ENCODE measurements around the gene ABHD5.

The ABHD5 gene

DNA sequence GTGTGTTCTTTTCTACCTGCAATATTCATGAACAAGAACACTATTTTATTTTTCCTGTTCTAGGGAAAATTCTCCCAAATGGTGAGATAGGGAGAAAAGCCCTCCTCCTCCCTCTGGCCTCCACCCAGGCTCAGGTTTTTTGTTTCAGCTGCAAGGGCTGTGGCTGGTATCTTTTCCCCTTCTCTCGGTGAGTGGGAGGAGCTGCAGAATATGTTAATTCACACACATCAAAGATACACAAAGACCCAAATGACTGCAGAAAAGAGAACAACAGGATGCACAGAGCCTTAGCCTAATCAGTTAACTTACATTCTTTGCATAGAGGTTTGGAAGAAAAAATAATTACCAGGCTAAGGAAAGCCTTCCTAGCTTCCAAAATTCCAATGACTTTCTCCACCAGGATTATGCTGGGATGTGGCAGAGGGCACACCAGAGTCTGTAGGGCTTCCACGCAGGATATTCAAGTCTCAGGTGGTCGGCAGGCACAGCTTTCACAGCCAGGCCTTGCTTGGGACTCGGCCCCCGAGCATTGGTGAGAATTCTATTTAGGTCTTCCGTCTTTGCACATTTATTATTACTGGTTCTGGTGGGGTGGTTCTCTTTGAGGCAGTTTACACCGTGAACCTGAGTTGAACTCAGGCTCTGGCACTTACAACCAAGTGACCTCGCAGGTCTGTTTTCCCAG lies 64.9 kb downstream of the ABHD5 start:
- DNase-seq (ENCODE audit: low read depth) = no peak

DNA sequence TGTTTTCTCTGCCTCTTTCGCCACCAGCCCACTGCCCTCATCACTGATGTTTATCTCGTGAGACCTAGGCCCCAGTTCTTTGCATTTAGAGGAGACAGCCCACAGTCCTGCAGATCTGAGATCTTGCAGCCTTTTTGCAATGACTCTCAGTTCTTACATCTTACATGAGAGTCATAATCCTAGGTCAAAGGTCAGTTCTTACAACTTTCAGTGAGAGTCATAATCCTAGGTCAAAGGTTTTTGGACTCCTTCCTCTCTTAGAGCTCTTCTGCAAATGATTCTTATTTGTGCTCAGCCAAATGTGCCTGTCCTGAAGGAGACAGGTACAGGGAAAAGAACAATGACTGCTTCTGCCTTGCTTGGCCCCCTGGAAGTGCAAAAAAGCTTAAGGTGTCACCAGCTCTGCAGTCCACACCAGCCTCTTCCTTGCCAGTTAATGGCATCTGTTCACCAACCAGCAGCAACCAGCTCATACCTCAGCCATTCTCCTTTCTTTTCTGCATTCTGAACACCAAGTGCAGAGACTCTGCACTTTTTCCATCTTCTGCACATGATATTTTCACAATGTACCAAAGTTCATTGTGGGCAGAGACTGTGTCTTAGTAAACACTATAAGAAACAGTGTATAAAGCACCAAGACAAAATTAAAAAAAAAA lies 67.1 kb downstream of the ABHD5 start:
- no peak for DNase-seq (ENCODE audit: low read depth)

DNA sequence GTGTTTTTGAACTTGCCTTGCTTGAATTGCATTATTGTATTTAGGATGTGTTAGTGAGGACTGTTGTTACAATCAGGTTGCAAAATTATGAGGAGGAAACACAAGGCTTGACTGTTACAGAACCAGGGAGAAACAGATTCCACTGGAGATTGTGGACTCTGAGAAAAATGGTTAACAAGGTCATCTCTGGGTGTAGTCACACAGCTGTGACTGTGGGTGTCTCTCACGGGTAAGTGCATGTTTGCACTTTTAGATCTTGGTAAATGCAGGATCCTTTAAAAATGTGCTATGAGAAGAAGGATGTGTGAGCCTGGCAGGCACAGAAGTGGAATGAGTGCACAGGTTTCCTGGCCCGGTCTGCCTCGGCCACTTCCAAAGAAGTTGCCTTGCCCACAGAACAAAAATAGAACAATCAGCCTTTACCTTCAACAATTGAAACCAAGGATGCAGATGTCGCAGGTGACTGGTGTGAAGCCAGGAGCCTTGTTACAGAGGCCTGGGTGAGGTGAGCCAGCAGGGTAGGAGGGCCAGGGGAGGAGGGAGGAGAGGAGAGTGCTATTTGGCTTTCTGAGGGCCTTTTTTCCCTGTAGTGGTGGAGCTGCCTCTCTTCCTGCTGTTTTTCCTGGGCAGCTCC lies 68.0 kb downstream of the ABHD5 start:
- DNase-seq (ENCODE audit: low read depth) = no peak

DNA sequence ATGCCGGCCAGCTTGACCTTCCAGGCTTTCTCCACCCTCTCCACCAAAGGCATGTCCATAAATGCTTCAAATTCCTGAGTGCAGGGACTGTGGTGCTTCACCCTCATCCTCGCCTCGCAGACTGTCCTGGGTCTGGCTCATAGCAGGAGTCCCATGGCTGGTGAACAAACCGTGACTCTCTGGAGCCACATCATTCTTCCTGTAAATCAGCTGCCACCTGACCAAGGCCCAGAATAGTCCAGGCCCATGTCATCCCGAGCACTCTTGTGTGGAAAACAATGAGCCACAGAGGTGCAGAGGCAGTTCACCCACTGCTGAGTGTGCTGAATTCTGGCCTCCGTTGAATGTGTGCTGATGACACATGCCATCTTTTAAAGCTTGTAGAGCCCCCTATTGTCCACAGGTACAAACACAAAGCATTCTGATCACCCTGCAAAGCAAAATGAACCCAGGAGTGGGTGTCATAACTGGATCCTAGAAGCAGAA lies 68.6 kb downstream of the ABHD5 start:
- peak; percentile 64 for DNase-seq (ENCODE audit: low read depth)

DNA sequence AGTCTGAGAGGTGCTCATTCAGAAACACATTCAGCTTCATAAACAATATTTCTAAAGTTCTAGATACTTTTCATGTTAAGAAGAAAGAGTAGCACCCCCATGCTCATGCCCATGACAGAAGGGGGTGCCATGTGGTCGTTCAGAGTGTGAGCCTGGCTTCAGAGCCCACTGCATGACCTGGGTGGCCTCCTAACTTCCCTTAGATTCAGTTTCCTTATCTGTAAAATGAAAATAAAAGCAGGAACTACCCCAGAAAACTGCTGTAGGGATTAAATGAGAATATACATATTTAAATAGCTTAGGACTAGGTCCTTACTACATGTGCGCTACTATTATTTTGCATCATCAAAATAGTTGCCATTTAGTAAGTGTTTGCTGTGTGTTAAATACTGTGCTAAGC lies 69.2 kb downstream of the ABHD5 start:
- no peak for DNase-seq (ENCODE audit: low read depth)

DNA sequence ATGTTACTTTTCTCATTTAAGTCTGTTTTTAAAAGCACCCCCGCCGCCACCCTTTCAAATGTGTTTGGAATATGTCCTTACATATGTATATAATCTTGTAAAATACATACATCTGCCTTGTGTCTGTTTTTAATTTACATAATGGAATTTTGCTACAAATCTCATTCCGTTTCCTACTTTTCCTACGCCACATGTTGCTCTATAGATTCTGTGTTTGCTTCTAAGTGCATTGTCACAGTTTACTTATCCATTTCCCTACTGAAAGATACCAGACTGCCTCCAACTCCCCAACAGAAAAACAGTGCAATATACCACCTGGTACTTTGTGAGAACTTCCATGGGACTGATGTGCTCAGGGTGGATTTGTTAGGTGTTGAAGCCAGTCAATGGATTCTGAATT lies 70.2 kb downstream of the ABHD5 start:
- no peak for DNase-seq (ENCODE audit: low read depth)

DNA sequence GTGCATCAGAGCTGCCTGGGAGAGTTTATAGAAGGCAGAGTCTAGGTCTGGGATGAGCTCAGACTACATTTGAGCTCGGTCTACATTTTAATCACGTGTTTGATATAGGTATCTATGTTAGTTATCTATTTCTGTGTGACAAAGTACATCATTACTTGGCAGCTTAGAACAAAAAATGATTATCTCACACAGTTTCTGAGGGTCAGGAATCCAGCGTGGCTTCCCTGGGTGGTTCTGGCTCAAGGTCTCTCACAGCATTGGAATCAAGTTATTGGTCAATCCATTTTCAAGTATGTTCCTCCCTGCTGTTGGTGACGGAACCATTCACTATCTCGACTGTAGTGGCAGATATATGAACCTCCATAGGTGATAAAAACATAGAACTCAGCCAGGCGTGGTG lies 71.7 kb downstream of the ABHD5 start:
- no peak for DNase-seq (ENCODE audit: low read depth)

DNA sequence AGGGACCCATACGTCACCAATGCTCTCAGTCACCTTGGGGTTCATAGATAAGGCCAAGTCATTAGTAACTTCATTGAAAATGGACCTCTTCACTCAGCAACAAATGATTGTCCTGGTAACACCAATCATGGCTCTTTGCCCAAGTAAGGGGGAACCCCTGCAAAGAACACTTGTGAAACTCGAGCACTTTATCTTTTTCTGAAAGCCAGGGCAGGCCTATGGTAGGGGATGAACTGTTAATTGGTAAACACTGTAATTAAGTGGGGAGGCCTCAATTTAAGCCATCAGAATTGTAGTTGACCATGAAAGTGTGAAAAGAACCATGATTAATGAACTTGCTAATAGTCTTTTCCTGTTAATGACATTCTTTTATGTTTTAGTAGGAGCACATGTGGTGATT lies 73.3 kb downstream of the ABHD5 start:
- DNase-seq (ENCODE audit: low read depth) = no peak

DNA sequence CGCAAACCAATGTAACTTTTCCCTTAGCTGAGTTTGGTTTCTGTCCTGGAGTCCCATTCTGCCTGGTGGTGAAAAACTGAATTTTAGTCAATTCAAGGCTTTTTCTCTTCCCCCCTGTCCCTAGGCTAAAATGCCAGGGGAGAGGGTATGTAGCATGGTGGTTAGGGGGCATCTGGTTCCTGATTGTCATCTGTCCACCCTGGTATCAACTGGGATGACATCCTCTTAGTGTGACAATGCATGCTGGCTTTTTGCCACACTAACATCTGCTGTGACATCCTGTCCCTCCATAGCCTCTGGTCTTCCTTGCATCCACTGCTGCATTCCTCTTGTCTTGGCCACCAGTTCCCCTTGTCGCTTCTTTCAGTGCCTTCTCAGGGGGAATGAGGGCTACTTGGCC lies 73.7 kb downstream of the ABHD5 start:
- no peak for DNase-seq (ENCODE audit: low read depth)

DNA sequence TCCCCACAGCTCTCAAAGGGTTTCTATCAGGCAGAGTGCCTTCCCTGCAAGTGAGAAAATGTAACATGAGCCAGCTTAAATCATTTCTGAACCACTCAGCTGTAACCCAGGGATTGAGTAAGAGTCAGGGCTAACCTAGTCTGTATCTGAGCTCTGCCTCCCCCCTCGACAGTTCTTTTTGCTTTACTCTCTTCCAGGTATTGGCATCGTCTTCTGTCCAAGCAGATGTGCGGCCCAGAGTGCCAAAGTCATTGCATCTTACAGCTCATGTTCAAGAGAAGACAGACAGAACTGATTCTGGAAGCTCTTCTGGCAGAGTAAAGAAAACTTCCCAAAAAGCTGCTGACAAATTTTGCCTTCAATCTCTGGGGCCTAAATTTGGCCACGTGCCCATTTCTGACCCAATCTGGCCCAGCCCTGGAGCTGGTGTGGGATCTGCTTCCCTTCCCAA lies 74.8 kb downstream of the ABHD5 start:
- no peak for DNase-seq (ENCODE audit: low read depth)

DNA sequence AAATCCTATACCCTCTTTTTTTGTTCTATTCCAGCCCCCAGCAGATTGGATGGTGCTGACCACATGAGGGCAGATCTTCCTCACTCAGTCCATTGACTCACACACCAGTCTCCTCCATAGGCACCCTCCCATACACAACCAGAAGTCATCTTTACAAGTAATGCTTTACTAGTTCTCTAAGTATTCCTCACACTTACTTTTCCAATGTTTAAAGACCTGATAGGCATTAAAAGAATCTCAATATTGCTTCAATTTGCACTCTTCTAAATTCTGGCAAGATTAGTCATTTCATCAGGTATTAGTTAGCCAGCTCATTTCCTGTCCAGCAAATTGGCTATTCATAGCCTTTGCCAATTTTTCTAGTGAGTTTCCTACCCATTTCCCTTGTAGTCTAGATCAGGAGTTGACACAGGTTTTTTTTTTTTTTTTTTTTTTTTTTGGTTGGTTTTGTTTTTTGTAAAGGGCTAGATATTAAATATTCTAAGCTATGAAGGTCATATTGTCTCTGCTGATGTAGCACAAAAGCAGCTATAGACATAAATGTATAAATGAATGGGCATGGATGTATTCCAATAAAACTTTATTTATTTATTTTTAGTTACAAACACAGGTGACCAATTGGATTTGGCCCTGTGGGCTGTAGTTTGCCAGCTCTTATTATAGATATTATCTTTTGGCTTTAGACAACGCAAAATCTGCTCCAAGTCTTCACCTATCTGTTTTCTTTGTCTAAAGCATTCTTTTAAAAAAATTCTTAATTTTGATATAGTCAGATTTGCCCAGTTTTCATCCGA lies 76.1 kb downstream of the ABHD5 start:
- no peak for DNase-seq (ENCODE audit: low read depth)

DNA sequence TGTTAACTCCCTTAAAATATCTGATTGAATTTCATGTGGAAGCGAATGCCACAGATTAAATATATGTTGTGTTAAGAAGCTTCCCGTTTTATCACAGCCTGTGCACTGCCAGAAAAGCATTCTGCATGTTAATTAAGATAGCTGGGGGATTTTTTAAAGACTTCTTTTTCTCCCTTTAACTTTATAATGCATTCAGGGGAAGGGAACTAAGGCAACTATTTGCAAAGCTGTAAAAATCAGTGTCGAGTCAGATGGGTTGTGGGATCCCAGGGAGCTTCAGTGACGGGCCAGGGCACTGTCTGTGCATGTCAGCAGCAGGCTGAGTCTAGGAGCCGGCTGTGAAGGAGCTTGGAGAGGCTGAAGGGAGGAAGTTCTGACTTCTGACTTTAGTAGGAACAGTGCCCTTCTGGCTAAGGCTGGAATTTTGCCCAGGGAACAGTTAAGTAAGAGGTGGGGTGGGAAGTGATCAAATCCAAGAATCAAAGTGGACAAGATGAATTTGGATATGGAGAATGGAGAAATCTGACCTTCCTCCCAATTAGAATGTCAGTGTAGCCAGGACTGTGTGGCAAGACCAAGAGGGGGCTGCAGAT lies 77.7 kb downstream of the ABHD5 start:
- no peak for DNase-seq (ENCODE audit: low read depth)

DNA sequence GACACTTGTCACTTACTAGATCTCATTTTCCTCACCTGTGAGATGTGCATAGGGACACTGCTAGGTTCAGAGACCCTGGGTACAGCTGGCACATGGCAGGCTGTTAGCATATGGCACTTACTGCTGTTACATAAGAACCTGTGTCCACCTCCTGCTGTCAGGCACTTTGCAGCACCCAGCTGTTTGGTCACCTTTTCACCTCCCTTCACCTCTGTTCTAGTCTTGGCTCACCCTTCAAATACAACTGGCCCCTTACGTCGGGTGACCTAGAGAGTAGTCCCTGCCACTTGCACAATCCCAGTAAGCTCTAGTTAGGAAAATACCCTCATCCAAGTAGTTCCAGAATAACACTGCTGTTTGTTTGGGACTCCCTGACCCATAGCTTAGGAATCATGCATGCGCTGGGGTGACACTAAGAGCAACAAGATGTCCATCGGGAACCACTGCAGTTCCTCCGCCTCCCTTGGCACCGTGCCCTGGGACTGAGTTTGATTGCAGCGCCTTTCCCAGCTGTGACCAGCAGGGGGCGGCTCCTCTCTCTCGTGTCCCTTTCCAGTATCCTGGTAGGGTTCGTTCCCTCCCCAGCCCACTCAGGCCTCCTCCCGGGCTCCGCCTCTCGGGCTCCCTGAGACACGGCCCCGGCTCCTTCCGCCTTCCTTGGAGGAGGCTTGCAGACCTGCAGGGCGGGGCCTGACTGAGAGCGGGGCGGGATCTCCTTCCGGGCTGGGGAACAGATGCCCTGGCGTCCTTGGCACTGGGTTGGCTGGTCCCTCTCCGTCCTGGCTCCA lies 78.6 kb downstream of the ABHD5 start:
- DNase-seq (ENCODE audit: low read depth) = peak; percentile 96

DNA sequence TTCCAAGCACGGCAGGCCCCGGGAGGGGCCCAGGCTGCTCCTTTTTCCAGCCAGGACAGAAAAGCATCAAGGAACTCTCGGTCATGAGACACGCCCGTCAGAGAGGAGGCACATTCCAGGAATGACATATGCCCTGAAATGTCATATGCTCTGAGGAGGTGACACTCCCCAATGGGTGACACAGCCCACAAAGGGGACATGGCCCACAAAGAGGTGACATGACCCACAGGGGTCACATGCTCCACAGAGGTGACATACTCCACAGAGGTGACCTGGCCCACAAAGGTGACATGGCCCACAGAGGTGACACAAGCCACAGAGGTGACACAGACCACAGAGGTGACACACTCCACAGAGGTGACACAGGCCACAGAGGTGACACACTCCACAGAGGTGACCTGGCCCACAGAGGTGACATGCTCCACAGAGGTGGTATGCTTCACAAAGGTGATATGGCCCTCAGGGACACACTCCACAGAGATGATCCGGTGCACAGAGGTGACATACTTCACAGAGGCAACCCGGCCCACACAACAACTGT lies 79.2 kb downstream of the ABHD5 start:
- no peak for DNase-seq (ENCODE audit: low read depth)

DNA sequence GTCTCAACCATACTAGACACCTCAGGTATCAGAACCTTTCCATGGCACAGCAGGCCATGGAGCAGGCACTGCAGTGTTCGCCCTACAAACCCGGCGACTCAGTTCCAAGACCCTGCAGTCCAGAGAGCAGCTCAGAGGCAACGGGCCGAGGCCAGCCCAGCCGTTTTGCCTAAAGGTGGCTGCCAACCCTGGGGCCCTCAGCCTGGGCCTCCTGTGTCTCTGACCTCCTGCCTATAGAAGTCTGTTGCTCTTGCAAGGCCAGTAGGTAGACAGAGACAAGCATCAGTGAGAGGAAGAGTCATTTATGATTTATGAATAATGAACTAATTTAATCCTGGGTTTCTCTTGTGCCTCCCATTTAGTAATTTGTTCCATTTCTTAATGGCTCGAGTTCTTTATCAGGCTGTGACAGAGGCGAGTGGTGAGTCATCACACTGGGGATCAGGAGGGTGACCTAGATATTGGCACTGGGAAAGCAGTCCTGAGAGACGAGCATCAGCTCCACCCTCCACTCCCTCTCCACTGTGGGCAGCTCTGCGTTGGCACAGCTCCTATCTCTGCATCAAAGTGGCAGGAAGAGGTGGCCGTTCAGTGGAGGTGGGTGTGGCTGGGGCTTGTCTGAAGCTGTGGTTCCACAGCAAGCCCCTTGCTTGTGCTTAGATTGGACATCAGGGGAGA lies 79.8 kb downstream of the ABHD5 start:
- no peak for DNase-seq (ENCODE audit: low read depth)

DNA sequence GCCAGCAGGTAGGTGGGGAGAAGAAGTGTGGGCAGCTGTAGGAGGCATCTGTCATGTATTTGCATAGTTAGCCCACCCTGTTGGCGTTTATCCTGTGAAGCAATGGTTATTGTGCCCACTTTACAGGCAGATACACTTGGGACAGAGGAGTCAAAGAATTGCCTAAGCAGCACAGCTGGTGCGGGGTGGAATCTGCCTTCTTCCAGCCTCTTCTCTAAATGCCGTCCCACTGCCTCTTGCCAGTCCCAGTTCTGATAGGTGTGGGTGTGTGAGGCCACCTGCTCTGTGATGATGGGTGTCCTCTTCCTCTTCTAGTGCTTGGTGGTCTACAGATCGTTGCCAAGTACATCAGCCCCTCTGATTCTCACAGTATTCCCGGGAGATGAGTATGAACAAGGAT lies 80.9 kb downstream of the ABHD5 start:
- DNase-seq (ENCODE audit: low read depth) = no peak

DNA sequence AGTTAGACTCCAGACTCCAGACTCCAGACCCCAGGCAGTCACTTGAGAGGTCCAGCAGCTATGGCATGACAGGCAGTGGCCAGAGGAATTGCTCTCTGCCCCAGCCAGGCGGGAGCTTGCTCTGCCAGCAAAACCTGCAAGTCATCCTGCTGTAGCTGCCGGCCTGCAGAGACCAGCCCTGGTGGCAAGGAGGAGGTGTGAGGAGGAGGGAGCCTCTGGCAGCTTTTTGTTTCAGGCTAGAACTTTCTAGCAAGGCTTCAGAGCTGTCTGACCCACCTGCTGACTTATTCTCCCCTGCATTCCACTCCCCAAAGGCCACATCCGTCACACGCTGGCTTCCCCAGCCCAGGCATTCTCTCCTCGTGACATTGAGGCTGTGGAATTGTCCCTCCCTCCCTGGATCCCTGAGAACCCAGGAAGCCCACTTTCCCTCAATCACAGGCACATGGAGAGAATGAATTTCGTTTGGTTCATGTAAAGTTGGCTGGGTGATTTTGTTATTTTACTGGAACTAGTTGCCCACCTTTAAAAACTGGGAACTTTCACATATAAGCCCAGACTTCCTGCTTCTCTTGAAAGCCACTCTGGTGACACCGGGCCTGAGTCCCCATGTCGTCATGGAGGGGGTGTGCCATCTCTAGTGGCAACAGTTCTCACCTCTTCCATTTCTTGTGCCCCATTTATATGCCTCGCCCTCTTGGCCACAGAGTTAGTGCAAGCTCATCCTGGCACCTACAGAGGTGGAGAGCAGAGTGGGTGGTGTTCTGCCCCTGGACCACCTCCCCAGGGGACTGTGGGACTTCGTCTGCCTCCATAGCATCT lies 82.7 kb downstream of the ABHD5 start:
- no peak for DNase-seq (ENCODE audit: low read depth)

DNA sequence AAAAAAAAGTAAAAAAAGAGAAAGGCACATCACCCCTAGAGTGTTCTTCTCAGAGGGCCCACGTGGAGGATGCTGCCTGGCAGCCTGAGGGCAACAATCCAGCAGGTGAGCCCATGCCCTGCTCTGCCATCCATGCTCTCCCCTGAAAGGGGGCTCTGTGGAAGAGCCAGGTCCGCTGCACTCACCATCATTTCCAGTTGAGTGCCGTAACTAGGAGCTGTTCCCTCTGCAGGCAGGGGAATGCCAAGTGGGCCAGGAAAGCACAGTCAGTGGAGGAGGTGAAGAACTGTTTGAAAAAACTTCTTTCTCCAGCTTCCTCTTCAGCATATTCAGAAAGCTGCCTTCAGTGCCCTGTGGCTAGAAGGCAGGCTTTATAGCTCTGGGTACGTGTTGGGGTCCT lies 84.1 kb downstream of the ABHD5 start:
- DNase-seq (ENCODE audit: low read depth) = no peak

DNA sequence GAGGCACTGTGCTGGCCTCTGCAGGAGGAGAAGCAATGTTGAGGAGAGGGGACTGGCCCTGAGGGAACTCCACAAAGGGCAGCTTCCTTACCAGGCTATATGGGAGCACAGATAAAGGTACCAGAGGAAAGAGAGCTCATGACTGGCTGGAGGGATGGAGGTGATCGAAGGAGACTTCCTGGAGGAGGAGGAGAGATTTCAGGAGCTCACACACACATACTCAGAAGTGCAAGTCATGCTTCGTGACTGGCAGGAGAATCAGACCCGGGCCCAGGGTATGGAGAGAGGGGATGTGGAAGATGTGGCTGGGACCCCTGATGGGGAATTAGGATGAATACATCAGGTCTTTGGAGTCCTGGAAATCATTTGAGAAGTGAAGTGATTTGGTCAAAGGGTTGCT lies 85.4 kb downstream of the ABHD5 start:
- DNase-seq (ENCODE audit: low read depth) = no peak

DNA sequence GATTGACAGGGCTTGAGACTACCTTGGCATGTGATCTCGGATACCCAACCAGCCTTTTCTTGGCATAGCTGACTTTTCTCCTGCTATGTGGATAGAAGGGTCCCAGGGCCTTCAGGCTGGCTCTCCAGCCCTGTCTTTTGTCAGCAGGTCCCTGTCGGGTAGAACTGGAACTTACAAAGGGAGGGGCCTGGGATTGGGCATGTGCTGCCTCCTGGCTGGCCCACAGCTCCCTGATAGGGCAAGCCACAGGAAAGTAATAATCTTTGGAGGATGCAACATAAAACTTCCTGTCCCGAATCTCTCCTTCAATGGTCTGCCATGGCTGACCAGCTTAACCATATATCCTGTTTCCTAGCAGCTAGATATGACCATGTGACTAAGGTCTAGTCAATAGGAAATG lies 89.1 kb downstream of the ABHD5 start:
- DNase-seq (ENCODE audit: low read depth) = no peak

Measured in GM04504 (cell line).